A673 (cell line): ENCODE data around the gene GLIPR1L1.

Source experiments
- CTCF ChIP-seq: fragments of 300-800, 200-600 bp; sonication (generic); conservative IDR thresholded peaks from 2 replicates; pipeline ENCODE4 v1.5.1; 2017; ENCODE audit warnings: low read depth, mild to moderate bottlenecking, antibody characterized with exemption, low read length, moderate library complexity, mixed read lengths
- EZH2 ChIP-seq: fragments of 200-600 bp; sonication (generic); IDR thresholded peaks from 2 replicates; pipeline ENCODE4 v1.6.1; 2017; ENCODE audit warnings: borderline replicate concordance, low read depth, mild to moderate bottlenecking, mixed read lengths, antibody characterized with exemption, low read length; ENCODE audit not compliant: poor library complexity, severe bottlenecking

GRCh38 chr12:75407683-75408082 is 73.2 kb downstream of the GLIPR1L1 start:
- TF ChIP-seq CTCF: no peak
- no peak for TF ChIP-seq EZH2
